Right lobe of liver (tissue), 4 donors: ENCODE results near the gene KLK3.

Experiments
- CTCF ChIP-seq, 4 donors: fragments of 200-600 bp in 3 of 4; fragments of 450-650 bp in 1 of 4; IDR thresholded peaks; one replicate each; pipeline versions ENCODE4 v1.5.1 to v1.8.0; 2016 to 2022; ENCODE audit warnings: antibody characterized with exemption in 4 of 4, mild to moderate bottlenecking in 2 of 4
- POLR2A ChIP-seq: fragments of 450-650 bp; IDR thresholded peaks from one replicate; pipeline ENCODE4 v1.6.1; 2017; ENCODE audit warnings: antibody characterized with exemption, mild to moderate bottlenecking
- donor health status: DM: no; HTN: no; CAD: no.
- donor health status: DM: no; HTN: no; CAD: no.
- donor health status: DM: no; HTN: yes; CAD: no.

GRCh38 chr19:50857366-50857765 lies 2.7 kb downstream of the KLK3 start:
- TF ChIP-seq CTCF (IDR thresholded peaks at IDR 0.05) (no peak), POLR2A (no peak)
